ENCODE data around the gene CELF5.

- TF ChIP-seq CTCF (conservative IDR thresholded peaks at IDR 0.05) (no peak), EZH2 (IDR thresholded peaks at IDR 0.05; ENCODE audit: low read depth) (no peak)
Measured at GRCh38 chr19:3316132-3316648, 91.7 kb downstream of the CELF5 start.

Measured in PC-9 (cell line).